NCI-H1105 (cell line): Measurements from ENCODE around the gene OR10K1.
"Not testable (repeated sequence)": the region's sequence is repeated elsewhere in the genome, so short reads cannot be mapped to it uniquely, and the experiment has no call there.

ENCODE experiments used
- DNase-seq: peaks from one replicate; lab custom pipeline; 2025; lab: John Stamatoyannopoulos, UW

OR10K1 gene

GRCh38 chr1:158461534-158461933 lies at the start of gene OR10K1:
OR10K1 (plus strand) TSS chr1:158461834; CDS start chr1:158465562, 3,728 bp downstream.
- DNase-seq: no peak

DNA sequence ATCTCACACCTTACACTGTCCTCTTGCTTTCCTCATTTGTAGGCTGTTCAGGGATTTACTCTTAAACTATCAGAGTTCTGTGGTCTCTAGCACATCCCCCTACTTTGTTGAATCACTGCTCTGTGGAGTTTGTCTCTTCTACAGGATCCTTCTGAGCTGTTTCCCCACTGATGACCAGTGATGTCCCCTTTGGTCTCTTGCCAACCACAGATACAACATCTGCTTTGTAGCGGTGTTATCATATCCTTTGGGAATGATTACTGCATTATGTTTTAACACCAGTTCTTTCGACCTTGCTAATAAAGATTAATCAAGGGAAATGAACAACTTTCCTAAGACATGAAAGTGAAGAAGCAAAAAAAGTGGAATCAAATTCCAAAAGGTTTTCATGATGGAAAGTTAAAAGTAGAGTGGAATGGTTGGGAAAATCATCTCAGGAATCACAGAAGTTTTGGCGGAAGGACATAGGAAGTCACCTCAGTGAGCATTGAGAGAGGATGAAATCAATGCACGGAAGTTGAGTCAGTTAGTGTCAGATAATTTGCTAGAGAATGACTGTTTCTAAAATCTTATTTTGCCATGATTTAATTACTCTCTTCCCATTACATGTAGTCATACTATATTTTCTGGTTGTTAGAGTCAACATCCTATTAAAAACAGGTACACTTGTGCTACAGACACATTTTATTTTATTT lies 46.8 kb upstream of the OR10K1 start:
- DNase-seq: no peak

GRCh38 chr1:158417586-158417985 lies 44.0 kb upstream of the OR10K1 start:
- DNase-seq: no peak

DNA sequence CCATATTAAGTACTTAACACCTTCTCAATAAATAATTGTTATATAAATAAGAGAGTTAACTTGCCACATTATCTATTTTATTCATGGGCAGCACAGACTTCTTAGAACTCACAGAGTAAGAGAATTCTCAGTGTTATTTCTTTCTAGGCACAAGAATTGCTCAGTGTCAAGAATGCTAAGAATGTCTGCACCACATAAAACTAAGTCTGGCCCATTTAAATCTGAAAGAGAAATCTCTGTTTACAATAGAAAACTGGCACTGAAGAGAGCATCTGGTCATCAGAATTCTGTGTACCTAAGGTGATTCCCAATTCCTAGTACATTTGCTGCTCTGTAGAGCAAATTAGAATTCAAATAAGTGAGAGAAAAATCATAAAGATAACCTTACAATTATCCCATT lies 39.4 kb upstream of the OR10K1 start:
- DNase-seq: no peak

- no peak for DNase-seq
Observed at GRCh38 chr1:158425027-158425426, 36.6 kb upstream of the OR10K1 start.

- DNase-seq: no peak
Observed at GRCh38 chr1:158426137-158426536, 35.5 kb upstream of the OR10K1 start, which contains the start of gene OR10K2. OR10K2 (minus strand) TSS chr1:158426237; CDS start chr1:158420866, 5,371 bp downstream.

GRCh38 chr1:158430163-158430562 lies 31.5 kb upstream of the OR10K1 start:
- not testable (repeated sequence) for DNase-seq

GRCh38 chr1:158434741-158435140 lies 26.9 kb upstream of the OR10K1 start:
- no peak for DNase-seq

GRCh38 chr1:158445376-158445775 lies 16.3 kb upstream of the OR10K1 start:
- no peak for DNase-seq

GRCh38 chr1:158454537-158454936 lies 7.1 kb upstream of the OR10K1 start:
- no peak for DNase-seq

GRCh38 chr1:158457246-158457645 lies 4.4 kb upstream of the OR10K1 start:
- DNase-seq: no peak

DNA sequence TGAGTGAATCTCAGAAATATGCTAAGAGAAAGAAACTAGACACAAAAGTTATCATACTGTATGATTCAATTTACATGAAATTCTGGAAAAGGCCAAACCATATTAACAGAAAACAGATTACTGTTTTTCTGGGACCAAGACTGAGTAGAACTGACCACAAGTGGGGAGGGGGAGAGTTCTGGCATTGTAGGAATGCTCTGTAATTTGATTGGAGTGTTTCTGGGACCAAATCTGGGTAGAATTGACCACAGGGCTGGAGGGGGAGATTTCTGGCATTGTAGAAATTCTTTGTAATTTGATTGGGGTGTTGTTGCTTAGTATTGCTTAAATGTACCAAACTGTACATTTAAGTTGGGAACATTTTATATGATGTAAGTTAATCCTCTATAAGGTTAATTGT lies 3.4 kb upstream of the OR10K1 start:
- no peak for DNase-seq

- no peak for DNase-seq
Observed at GRCh38 chr1:158471920-158472319, 10.3 kb downstream of the OR10K1 start, which contains the start of gene OR10R2. OR10R2 (plus strand) TSS chr1:158472220; CDS start chr1:158472326, 106 bp downstream.

DNA sequence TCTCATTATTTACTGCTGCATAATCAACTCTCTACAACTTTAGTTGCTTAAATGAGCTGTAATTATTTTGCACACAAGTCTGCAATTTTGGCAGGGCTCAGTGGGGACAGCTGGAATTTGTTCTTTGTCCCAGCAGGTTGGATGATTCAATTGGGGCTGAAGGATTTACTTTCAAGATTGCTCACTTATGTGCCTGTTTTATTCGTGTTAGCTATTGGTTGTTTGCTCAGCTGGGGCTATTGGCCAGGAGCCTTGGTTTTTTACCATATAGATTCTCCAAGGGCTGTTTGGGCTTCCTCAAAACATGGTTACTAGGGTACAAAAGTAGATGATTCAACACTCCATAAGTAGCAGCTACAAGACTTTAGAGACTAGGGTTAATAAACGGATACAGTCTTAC lies 23.8 kb downstream of the OR10K1 start:
- DNase-seq: peak; percentile 97

DNA sequence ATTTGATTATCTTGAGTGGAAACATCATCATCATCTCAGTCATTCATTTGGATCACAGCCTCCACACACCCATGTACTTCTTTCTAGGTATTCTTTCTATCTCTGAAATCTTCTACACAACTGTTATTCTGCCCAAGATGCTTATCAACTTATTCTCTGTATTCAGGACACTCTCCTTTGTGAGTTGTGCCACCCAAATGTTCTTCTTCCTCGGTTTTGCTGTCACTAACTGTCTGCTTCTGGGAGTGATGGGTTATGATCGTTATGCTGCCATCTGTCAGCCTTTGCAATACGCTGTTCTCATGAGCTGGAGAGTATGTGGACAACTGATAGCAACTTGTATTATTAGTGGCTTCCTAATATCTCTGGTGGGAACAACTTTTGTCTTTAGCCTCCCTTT lies 29.7 kb downstream of the OR10K1 start:
- DNase-seq: no peak

DNA sequence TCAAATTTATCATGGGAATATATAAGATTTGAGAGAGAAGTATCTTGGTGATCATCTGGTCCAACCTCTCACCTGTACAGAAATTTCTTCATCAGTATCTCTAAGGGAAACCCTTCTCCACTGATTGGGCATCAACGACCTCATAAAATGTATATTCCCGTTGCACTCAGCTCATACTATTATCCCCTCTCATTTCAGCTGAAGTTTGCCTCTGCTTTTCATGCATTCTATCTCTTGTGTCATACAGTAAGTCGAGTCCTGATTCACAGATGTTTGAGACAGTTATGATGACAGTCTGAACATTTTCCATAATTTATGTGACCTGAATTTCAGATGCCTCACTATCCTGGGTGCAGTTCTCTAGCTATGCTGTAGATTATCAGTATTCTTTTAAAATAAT lies 31.4 kb downstream of the OR10K1 start:
- no peak for DNase-seq

DNA sequence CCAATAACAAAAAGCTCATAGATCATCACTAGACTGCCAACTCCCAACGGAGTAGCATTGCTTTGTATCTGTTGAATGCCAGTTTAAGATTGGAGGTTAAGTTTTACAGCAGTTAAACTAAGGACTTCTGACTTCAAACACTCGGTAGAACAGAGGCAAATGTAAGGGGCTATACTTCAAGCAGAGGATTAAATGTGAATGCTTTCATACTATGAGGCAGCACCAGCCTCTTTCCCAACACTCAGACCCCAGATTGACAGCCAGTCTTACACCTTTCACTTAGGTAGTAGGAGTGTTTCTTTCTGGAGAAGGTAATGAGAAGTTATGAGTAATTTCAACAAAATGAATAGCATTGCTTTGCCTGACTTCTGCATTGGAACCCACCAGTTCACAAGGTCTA lies 33.2 kb downstream of the OR10K1 start:
- DNase-seq: no peak

DNA sequence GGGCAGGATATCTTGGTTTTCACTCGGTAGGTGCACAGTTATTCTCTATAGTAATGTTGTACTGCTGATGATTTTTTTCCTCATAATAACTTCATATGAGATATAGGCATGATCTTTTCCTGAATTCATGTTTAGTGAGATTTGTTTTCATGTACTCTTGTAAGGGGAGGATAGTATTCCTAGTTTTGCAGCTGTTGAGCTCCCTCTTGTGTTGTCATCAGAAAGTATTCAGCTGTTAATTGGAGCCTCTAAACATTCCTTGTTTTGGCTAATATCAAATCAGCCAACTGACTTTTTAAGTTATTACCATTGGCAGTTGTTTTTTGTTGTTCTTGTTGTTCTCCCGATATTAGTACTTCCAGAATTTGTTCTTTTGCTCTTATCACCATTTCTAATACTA lies 34.7 kb downstream of the OR10K1 start:
- DNase-seq: peak; percentile 75

DNA sequence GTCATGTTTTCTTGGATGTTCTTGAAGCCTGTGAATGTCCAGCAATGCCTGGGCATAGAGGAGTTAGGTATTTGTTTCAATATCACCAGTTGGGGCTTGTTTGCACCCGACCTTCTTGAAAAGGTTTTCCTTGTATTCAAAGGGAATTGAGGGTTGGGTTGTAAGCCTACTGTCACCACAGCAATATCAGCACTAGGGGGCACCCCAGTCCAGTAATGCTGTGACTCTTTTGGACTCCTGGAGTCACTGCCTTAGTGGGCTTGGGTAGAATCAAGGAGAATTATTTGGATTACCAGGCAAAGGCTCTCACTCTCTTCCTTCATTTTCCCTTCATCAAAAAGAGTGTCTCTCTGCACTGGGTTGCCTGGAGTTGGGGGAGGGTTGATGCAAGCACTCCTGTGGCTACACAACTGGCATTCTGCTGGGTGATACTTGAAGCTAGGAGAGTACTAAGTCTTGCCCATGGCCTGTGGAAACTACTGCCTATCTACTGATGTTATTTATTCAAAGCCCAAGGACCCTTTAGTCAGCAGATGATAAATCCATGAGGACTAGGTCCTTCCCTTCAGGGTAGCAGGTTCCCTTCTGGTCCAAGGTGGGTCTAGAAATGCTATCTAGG lies 44.8 kb downstream of the OR10K1 start:
- DNase-seq: peak; percentile 22

DNA sequence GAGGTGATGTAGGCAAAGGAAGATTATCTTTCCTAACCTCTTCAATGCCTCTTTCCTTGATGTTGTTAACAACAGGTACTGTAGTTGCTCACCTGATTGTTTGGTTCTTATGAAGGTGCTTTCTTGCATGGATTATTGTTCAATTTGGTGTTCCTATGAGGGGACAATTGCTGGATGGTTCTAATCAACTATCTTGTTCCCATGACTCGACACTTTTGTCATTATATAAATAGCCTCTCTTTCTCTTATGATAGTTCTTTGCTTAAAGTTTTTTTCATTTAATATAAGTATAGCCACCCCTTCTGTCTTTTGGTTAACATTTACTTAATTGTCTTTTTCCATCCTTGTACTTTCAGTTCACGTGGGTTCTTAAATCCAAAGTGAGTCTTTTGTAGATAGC lies 45.9 kb downstream of the OR10K1 start:
- DNase-seq: no peak

DNA sequence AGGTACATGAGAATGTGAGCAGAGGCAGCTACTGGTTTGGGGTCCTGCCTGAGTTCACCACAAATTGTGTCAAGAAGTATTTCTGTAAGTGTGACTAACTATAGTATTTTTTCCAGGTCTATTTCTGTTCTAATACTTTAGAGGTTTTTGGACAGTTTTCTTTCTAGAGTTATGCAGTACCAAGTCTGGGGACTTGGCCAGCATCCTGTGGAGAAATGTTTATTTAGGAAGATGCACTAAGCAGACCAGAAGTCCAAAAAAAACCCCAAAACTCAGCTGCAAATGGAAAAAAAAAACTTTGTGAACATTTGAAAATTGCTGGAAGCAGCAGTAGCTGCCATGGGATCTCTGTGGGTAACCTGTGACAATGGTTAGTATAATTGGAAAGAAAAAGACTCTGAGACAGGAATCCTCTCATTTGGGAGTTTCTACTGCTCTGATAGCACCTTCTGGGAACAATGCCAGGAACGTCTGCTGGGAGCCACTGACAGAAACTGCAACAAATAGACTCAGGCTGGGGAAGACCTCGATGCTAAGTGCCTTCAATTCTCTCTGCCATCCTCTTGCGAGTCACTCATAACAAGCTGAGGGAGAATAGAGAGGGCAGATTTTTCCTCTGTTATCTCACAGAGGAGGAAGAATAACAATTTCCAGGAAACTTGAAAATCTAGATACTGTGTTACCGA lies 48.0 kb downstream of the OR10K1 start:
- DNase-seq: peak; percentile 90

DNA sequence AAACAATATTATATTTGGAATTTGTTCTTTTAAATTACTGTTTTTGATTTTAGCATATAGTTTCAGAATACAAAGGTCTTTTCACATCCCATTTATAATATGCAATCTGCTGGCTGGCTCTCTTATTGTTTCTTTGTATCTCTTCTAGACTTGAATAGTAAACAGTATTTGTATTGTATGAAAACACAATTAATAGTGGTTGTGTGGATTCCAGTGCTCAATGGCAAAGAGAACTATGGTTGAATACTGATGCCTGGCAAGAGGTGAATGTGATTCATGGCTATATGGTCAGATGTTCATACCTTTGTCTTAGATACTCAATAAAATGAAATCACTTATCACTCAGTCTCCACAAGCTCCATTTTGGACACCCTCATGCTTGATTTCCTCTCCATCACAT lies 55.3 kb downstream of the OR10K1 start:
- DNase-seq: no peak
